HCT116 (cell line): Measurements from ENCODE around the gene ADAMTS14. TPM values are rescaled to one million over a fixed set of nuclear protein-coding genes. Genes with fewer than 3 reads are reported as not detected.

ENCODE experiments used
- ATAC-seq: fragments of 200-7000 bp; cut with Tn5 transposase; 2 replicates; pipeline ENCODE4 v1.9.1; 2020; ENCODE audit warnings: mild to moderate bottlenecking, moderate library complexity
- BruUV-seq: library from RNA; stranded (reverse); fragments of 400-500 nt; replicated peaks from 2 replicates; lab custom pipeline; 2021; lab: Mats Ljungman, UMichigan
- CTCF ChIA-PET: fragments of 300-600 bp; sonication (Branson Sonifier 250); formaldehyde crosslinking; loops from one replicate; lab custom pipeline; 2021; ENCODE audit warnings: antibody characterized with exemption; lab: Charles Lee
- POLR2A ChIA-PET: fragments of 300-600, 350-600 bp; sonication (Branson Sonifier 250); formaldehyde crosslinking; loops from one replicate; lab custom pipeline; 2021; ENCODE audit warnings: antibody characterized with exemption; lab: Charles Lee
- RAD21 ChIA-PET, 2 experiments: fragments of 300-600 bp; sonication (Branson Sonifier 250); formaldehyde crosslinking; loops; one replicate each; lab custom pipeline; 2023; ENCODE audit warnings: low total read pairs in 2 of 2; ENCODE audit not compliant: uncharacterized antibody in 2 of 2, unreplicated experiment in 2 of 2, low non-redundant PET in 1 of 2; lab: Charles Lee
- DNase-seq: peaks from one replicate; pipeline ENCODE4 v3.0.0-alpha.2; 2010; ENCODE audit warnings: low read depth, low spot score
- H2AFZ ChIP-seq: fragments of 200-600 bp; shearing (Covaris generic), sonication (generic); 2 replicates; pipeline ENCODE4 v1.6.1; 2017; ENCODE audit warnings: low read depth, mixed run types, mixed read lengths, antibody characterized with exemption, low read length; ENCODE audit not compliant: poor library complexity, severe bottlenecking
- H3K27ac ChIP-seq: 2 replicates; pipeline ENCODE4 v1.5.1; 2012; ENCODE audit warnings: low read depth, low read length
- H3K27me3 ChIP-seq: fragments of 200-600 bp; sonication (generic); 2 replicates; pipeline ENCODE4 v1.6.1; 2016; ENCODE audit warnings: mixed run types, low read length, mixed read lengths; ENCODE audit not compliant: insufficient read depth
- H3K36me3 ChIP-seq, 2 experiments: fragments of 200-500 bp in 1 of 2; fragments of 200-600 bp in 1 of 2; sonication (Bioruptor generic) in 1 of 2; sonication (generic) in 1 of 2; 2 replicates each; pipeline versions ENCODE4 v1.5.1 to v1.6.1; 2014 to 2016; ENCODE audit warnings: low read length in 2 of 2, inconsistent platforms in 1 of 2, mixed read lengths in 1 of 2, mixed run types in 1 of 2; ENCODE audit not compliant: insufficient read depth in 2 of 2, control insufficient read depth in 1 of 2
- H3K4me1 ChIP-seq, 2 experiments: fragments of 200-600 bp in 1 of 2; sonication (generic) in 1 of 2; 2 replicates each; pipeline versions ENCODE4 v1.5.1 to v1.6.1; 2012 to 2017; ENCODE audit warnings: low read length in 2 of 2, inconsistent platforms in 1 of 2, mild to moderate bottlenecking in 1 of 2, mixed read lengths in 1 of 2, mixed run types in 1 of 2, moderate library complexity in 1 of 2; ENCODE audit not compliant: insufficient read depth in 2 of 2, control insufficient read depth in 1 of 2
- H3K4me2 ChIP-seq: fragments of 200-600 bp; sonication (generic); 2 replicates; pipeline ENCODE4 v1.6.1; 2017; ENCODE audit warnings: mixed run types, low read length, mixed read lengths
- H3K4me3 ChIP-seq, 2 experiments: fragments of 200-600 bp in 1 of 2; sonication (generic) in 1 of 2; replicated peaks in 1 of 2; 2 replicates each; pipeline ENCODE4 v1.5.1; 2011 to 2016; ENCODE audit warnings: low read length in 2 of 2, control low read depth in 1 of 2, low read depth in 1 of 2, mild to moderate bottlenecking in 1 of 2, mixed read lengths in 1 of 2, mixed run types in 1 of 2
- H3K79me2 ChIP-seq: fragments of 200-600 bp; sonication (generic); 2 replicates; pipeline ENCODE4 v1.6.1; 2017; ENCODE audit warnings: mild to moderate bottlenecking, mixed run types, low read length, moderate library complexity, mixed read lengths; ENCODE audit not compliant: insufficient read depth
- H3K9ac ChIP-seq: fragments of 200-600 bp; sonication (generic); 2 replicates; pipeline ENCODE4 v1.6.1; 2016; ENCODE audit warnings: low read length, mixed read lengths
- H3K9me2 ChIP-seq: fragments of 200-600 bp; sonication (generic), shearing (Covaris generic); 2 replicates; pipeline ENCODE4 v1.6.1; 2017; ENCODE audit warnings: mixed run types, mild to moderate bottlenecking, moderate library complexity; ENCODE audit not compliant: insufficient read depth
- H3K9me3 ChIP-seq, 2 experiments: fragments of 200-500 bp in 1 of 2; fragments of 200-600 bp in 1 of 2; sonication (Bioruptor generic) in 1 of 2; sonication (generic) in 1 of 2; 2 replicates each; pipeline ENCODE4 v1.6.1; 2014 to 2017; ENCODE audit warnings: low read length in 2 of 2, mixed read lengths in 2 of 2, inconsistent platforms in 1 of 2, low read depth in 1 of 2, mild to moderate bottlenecking in 1 of 2, mixed run types in 1 of 2, moderate library complexity in 1 of 2; ENCODE audit not compliant: control insufficient read depth in 1 of 2, insufficient read depth in 1 of 2
- H4K20me1 ChIP-seq: fragments of 200-600 bp; sonication (generic), shearing (Covaris generic); 2 replicates; pipeline ENCODE4 v1.6.1; 2017; ENCODE audit warnings: mixed run types, mild to moderate bottlenecking, moderate library complexity; ENCODE audit not compliant: insufficient read depth
- ATF3 ChIP-seq: IDR thresholded peaks from 2 replicates; pipeline ENCODE4 v1.6.1; 2012
- CEBPB ChIP-seq: IDR thresholded peaks from 2 replicates; pipeline ENCODE4 v1.6.1; 2012; ENCODE audit warnings: low read depth
- CTCF ChIP-seq, 3 experiments: fragments of 200-600 bp in 1 of 3; sonication (generic) in 1 of 3; IDR thresholded peaks in 2 of 3; conservative IDR thresholded peaks in 1 of 3; 2 replicates each; pipeline ENCODE4 v1.5.1; 2012 to 2017; ENCODE audit warnings: low read depth in 2 of 3, low read length in 2 of 3, antibody characterized with exemption in 1 of 3, borderline replicate concordance in 1 of 3, control low read depth in 1 of 3, mild to moderate bottlenecking in 1 of 3, mixed read lengths in 1 of 3, mixed run types in 1 of 3, moderate library complexity in 1 of 3; ENCODE audit not compliant: insufficient read depth in 1 of 3
- EZH2 ChIP-seq: fragments of 200-600 bp; sonication (generic); IDR thresholded peaks from 2 replicates; pipeline ENCODE4 v1.6.1; 2017; ENCODE audit warnings: antibody characterized with exemption, mixed run types
- FOSL1 ChIP-seq: IDR thresholded peaks from 2 replicates; pipeline ENCODE4 v1.6.1; 2012; ENCODE audit warnings: low read depth
- POLR2A ChIP-seq: IDR thresholded peaks from 2 replicates; pipeline ENCODE4 v1.7.0; 2011; ENCODE audit warnings: borderline replicate concordance; ENCODE audit not compliant: insufficient read depth, insufficient read length; ENCODE audit errors: extremely low read depth
- RAD21 ChIP-seq: IDR thresholded peaks from 2 replicates; pipeline ENCODE4 v1.6.1; 2012; ENCODE audit warnings: low read depth, mild to moderate bottlenecking
- SIN3A ChIP-seq: IDR thresholded peaks from 2 replicates; pipeline ENCODE4 v1.6.1; 2012; ENCODE audit warnings: low read depth
- SP1 ChIP-seq: IDR thresholded peaks from 2 replicates; pipeline ENCODE4 v1.6.1; 2012; ENCODE audit warnings: low read depth
- SRF ChIP-seq: IDR thresholded peaks from 2 replicates; pipeline ENCODE4 v1.6.1; 2012; ENCODE audit warnings: low read depth
- TCF7L2 ChIP-seq: IDR thresholded peaks from 2 replicates; pipeline ENCODE4 v1.7.0; 2011; ENCODE audit warnings: borderline replicate concordance, inconsistent platforms; ENCODE audit not compliant: insufficient read depth, insufficient read length; ENCODE audit errors: extremely low read depth
- YY1 ChIP-seq: IDR thresholded peaks from 2 replicates; pipeline ENCODE4 v1.6.1; 2011; ENCODE audit warnings: low read length, low read depth, moderate library complexity, mild to moderate bottlenecking; ENCODE audit not compliant: insufficient replicate concordance; ENCODE audit errors: extremely low read depth
- ZBTB33 ChIP-seq: IDR thresholded peaks from 2 replicates; pipeline ENCODE4 v1.6.1; 2011; ENCODE audit warnings: mild to moderate bottlenecking, low read length, moderate library complexity; ENCODE audit not compliant: insufficient replicate concordance; ENCODE audit errors: extremely low read depth
- ZFX ChIP-seq: fragments of 450-650 bp; IDR thresholded peaks from 2 replicates; pipeline ENCODE4 v1.6.1; 2017
- ZNF274 ChIP-seq: fragments of 200-500 bp; sonication (Bioruptor generic); IDR thresholded peaks from 2 replicates; pipeline ENCODE4 v1.6.1; 2014; ENCODE audit warnings: mild to moderate bottlenecking, low read depth, low read length, inconsistent platforms
- intact Hi-C: fragments of 100-400 bp; cut with micrococcal nuclease; formaldehyde crosslinking; loops from 2 replicates; pipeline ENCODE4 v1.10.0; 2022
- total RNA-seq: library from RNA; stranded (reverse); gene quantifications from one replicate; pipeline ENCODE4 v1.2.1, GENCODE V29; 2021; ENCODE audit not compliant: unreplicated experiment

The ADAMTS14 gene
- total RNA-seq, 1 experiment from 2014 or later: 13.2 TPM

GRCh38 chr10:70745555-70745954 lies 73.2 kb downstream of the ADAMTS14 start:
- Histone ChIP-seq H3K36me3 (peaks cover 0 to 7% of the 10 kb centered on the region in 2 experiments; a peak in 1 of 4 replicates), H3K4me3 (no peak overlapping the region), H3K4me1 (no peaks in the 10 kb centered on the region), H3K79me2 (no peaks in the 10 kb centered on the region), H2AFZ (no peak overlapping the region), H3K9ac (no peak overlapping the region), H3K4me2 (no peak overlapping the region), H3K27ac (no peak overlapping the region), H3K9me2 (no peaks in the 10 kb centered on the region), H3K9me3 (no peaks in the 10 kb centered on the region), H3K27me3 (no peaks in the 10 kb centered on the region), H4K20me1 (no peaks in the 10 kb centered on the region)
- no peak for DNase-seq
- ChIA-PET POLR2A (no interaction called here), RAD21 (no interaction called here), CTCF (no interaction called here)
- ATAC-seq: no peak
- no TSS peak for BruUV-seq
- intact Hi-C loops: no loop called here
- TF ChIP-seq CEBPB (no peak), FOSL1 (no peak), CTCF (IDR thresholded peaks at IDR 0.05 in 2 of 3, conservative IDR thresholded peaks at IDR 0.05 in 1 of 3; ENCODE audit: borderline replicate concordance in 1 of 3, insufficient read depth in 1 of 3, low read depth in 2 of 3, low read length in 2 of 3) (no peak), SP1 (no peak), YY1 (no peak), TCF7L2 (no peak), ZBTB33 (no peak), ZFX (no peak), ATF3 (no peak), SRF (no peak), POLR2A (no peak), SIN3A (no peak), ZNF274 (no peak), EZH2 (no peak), RAD21 (no peak)
